ENCODE data around the gene LEUTX. TPM values are rescaled to one million over a fixed set of nuclear protein-coding genes. Genes with fewer than 3 reads are reported as not detected.

The LEUTX gene
- total RNA-seq, 1 donor from 2014 or later: not detected

DNA sequence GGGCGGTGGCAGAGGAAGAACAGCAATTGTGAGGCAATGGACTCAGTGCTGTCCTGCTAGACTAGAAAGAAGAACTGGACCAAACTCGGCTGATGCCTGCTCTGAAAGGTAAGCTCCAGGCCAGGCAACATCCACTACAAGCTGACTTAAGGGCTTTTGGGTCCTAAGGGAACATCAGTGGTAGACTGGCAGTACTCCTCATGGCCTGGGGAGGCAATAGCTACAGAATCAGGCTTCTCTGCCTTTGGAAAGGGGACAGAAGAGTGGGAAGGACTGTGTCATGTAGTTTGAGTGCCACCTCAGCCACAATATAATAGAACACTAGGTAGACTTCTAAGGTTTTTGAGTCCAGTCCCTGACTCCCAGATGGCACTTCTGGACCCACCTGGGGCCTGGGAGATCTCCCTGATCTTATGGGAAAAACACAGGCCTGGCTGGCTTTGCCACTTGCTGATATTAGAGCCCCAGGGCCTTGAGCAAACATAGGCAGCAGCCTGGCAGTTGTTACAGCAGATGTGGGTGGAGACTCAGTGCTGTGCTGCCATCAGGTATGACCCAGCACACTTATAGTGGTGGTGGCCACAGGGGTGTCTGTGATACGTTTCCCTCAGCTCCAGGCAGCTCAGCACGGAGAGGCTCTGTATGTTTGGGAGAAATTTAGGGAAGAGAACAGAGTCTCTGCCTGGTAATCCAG lies 31.7 kb upstream of the LEUTX start:
- H3K9me3 Mint-ChIP-seq: no peaks in the 10 kb centered on the region
- no peak for DNase-seq (ENCODE audit: extremely low spot score, unreplicated experiment)
- no peak for TF ChIP-seq CTCF (conservative IDR thresholded peaks at IDR 0.05)
- no peaks in the 10 kb centered on the region for H3K4me1 Mint-ChIP-seq (ENCODE audit: unreplicated experiment)
- no peaks in the 10 kb centered on the region for H3K36me3 Mint-ChIP-seq
- no peak overlapping the region for H3K27ac Mint-ChIP-seq
- no peak overlapping the region for H3K4me3 Mint-ChIP-seq
- H3K27me3 Mint-ChIP-seq: peaks cover 38% of the 10 kb centered on the region

- no peaks in the 10 kb centered on the region for H3K36me3 Mint-ChIP-seq
- H3K27ac Mint-ChIP-seq: no peak overlapping the region
- peaks cover 33% of the 10 kb centered on the region for H3K27me3 Mint-ChIP-seq
Measured at GRCh38 chr19:39749981-39750380, 28.7 kb upstream of the LEUTX start.

DNA sequence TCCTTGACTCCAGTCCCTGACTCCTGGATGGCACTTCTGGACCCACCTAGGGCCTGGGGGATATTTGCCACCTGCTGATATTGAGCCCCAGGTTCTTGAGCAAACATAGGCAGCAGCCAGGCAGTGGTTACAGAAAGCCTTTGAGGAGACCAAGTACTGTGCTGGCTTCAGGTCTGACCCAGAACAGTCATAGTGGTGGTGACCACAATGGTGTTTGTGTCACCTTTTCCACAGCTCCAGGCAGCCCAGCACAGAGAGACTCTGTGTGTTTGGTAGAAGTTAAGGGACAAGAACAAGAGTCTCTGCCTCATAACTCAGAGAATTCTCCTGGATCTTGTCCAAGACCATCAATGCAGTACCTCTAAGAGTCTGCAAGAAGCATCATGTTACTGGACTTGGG lies 26.3 kb upstream of the LEUTX start:
- H3K27me3 Mint-ChIP-seq: peaks cover 21% of the 10 kb centered on the region
- no peak for DNase-seq (ENCODE audit: extremely low spot score, unreplicated experiment)
- no peak overlapping the region for H3K27ac Mint-ChIP-seq
- no peaks in the 10 kb centered on the region for H3K36me3 Mint-ChIP-seq
- no peak overlapping the region for H3K4me3 Mint-ChIP-seq
- no peak for TF ChIP-seq CTCF (conservative IDR thresholded peaks at IDR 0.05)
- no peaks in the 10 kb centered on the region for H3K9me3 Mint-ChIP-seq
- H3K4me1 Mint-ChIP-seq (ENCODE audit: unreplicated experiment): no peaks in the 10 kb centered on the region

More at GRCh38 chr19:39749981-39750380, 28.7 kb upstream of the LEUTX start:
- Mint-ChIP-seq H3K4me3 (no peak overlapping the region), H3K4me1 (ENCODE audit: unreplicated experiment) (no peaks in the 10 kb centered on the region), H3K9me3 (no peaks in the 10 kb centered on the region)
- no peak for DNase-seq (ENCODE audit: extremely low spot score, unreplicated experiment)
- no peak for TF ChIP-seq CTCF (conservative IDR thresholded peaks at IDR 0.05)

DNA sequence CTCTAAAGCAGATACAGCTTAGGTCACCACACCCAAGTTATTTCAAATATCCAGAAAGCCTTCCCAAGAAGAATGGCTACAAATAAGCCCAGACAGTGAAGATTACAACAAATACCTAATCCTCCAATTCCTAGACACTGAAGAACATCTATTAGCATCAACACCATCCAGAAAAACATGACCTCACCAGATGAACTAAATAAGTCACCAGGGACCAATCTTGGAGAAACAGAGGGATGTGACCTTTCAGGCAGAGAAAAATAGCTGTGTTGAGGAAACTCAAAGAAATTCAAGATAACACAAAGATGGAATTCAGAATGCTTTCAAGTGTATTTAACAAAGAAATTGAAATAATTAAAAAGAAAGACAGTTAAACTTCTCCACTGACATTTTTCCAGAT lies 25.9 kb upstream of the LEUTX start:
- DNase-seq (ENCODE audit: extremely low spot score, unreplicated experiment): no peak
- Mint-ChIP-seq H3K9me3 (no peaks in the 10 kb centered on the region), H3K4me1 (ENCODE audit: unreplicated experiment) (no peaks in the 10 kb centered on the region), H3K36me3 (no peaks in the 10 kb centered on the region), H3K27ac (no peak overlapping the region), H3K27me3 (peaks cover 24% of the 10 kb centered on the region), H3K4me3 (no peak overlapping the region)
- no peak for TF ChIP-seq CTCF (conservative IDR thresholded peaks at IDR 0.05)

DNA sequence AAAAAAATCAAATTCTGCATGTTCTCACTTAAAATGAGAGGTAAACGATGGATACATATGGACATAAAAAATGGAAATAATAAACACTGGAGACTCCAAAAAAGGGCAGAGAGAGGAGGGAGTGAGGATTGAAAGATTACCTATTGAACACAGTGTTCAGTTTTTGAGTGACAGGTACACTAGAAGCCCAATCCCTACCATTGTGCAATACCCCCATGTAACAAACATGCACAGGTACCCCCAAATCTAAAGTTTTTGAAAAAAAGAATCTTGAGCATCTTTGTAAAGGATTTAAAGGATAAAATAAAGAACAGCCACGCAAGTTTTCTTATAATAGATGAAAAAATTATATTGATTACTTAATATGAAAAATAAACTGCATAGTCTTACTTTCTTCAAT lies 24.1 kb upstream of the LEUTX start:
- H3K27me3 Mint-ChIP-seq: peaks cover 31% of the 10 kb centered on the region
- TF ChIP-seq CTCF (conservative IDR thresholded peaks at IDR 0.05): no peak
- H3K27ac Mint-ChIP-seq: no peak overlapping the region
- H3K9me3 Mint-ChIP-seq: no peaks in the 10 kb centered on the region
- H3K4me3 Mint-ChIP-seq: no peak overlapping the region
- DNase-seq (ENCODE audit: extremely low spot score, unreplicated experiment): no peak
- no peaks in the 10 kb centered on the region for H3K4me1 Mint-ChIP-seq (ENCODE audit: unreplicated experiment)
- H3K36me3 Mint-ChIP-seq: no peaks in the 10 kb centered on the region

Data from type B pancreatic cell (in vitro differentiated cells).